HG03575 (cell line): ENCODE measurements around the gene RPAP3.

Source experiments
- ATAC-seq: cut with Tn5 transposase; IDR thresholded peaks from one replicate; pipeline ENCODE4 v1.9.1; 2021; ENCODE audit not compliant: unreplicated experiment, insufficient number of reproducible peaks, low FRiP score; ENCODE audit errors: extremely low read depth

RPAP3 gene

DNA sequence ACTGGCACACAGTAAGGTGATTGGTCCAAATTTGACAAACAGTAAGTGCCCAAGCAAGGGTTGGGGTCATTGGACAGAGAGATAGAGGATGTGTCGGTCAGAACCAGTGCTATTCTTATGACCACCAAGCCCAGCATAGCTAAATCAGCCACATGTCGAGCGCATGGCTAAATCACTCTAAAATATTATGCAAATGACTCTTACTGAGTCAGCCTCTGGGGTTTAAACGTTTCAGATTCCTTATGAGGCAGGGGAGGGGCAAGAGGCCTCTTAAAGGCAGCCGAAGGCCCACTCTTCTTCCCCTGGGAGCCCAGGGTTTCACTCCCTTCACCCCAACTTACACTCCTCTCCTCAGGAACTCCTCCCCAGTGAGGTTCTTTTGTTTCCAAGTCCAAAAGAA, 20.1 kb upstream of the RPAP3 start:
- peak; percentile 86 for ATAC-seq

DNA sequence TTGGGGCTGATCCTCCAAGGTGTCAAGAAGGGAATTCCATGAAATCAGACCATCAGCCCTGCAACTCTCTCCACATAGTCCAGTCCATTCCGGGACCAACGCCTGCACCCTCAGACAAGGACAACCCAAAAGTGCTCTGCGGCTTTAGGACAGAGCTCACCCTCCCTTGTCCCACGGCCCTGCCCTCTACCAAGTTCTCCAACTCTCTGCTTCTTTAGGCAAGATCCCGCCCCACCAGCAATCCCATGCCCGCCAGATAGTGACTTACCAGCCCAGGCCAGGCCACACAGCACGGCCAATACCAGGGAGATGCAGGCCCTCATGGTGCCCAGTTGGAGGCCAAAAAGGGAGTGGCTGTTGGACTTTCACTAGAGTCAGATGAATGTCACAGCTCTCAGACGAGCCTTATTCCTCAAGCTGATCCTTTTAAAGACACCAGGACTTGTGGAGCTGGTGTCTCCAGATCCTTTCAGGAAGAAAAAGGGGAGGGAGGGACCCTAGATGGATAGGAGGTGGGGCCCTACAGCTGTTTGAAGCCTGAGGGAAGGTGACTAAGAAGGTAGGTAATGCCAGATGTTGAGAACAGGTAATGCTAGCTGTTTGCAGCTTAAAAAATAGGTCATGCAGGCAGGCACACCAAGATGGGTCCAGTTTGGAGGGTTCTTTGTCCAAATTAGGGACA, 19.4 kb upstream of the RPAP3 start, which contains the start of gene ENDOU:
Gene ENDOU, minus strand, starts transcription at position 400 of the 682 bp plus-strand sequence. Its CDS starts 77 bp downstream, at position 323.
- ATAC-seq, result no peak

DNA sequence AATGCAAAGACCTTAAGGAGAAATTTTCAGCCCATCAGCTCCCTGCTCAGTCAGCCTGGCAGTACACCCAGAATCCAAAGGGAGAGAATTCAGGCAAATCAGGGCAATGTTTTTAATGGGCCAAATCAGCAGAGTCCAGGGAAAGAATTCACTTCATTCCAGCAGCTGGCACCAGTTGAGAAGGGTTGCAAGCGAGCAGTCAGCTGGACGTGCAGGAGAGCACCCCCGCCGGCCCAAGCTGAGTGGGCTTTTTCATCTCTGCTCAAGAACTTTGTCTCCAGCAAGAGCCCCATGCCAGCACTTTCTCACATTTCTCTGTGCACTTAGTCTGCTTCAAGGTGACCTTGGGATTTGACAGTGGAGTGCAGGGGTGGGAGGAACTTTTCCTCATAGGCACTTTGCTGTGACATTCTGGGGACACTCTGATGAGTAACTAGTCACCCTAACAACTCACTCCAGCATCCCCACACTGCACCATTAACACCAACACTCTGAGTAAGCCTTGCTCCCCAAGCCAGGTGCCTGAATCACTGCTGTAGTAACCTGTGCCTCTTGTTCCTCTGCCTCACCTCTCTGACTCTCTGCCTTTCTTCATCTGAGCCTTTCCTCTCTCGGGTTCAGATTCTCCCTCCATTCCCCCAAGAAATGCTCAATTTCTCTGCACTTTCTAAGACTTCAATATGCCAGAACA, 17.3 kb upstream of the RPAP3 start:
- ATAC-seq, result no peak

DNA sequence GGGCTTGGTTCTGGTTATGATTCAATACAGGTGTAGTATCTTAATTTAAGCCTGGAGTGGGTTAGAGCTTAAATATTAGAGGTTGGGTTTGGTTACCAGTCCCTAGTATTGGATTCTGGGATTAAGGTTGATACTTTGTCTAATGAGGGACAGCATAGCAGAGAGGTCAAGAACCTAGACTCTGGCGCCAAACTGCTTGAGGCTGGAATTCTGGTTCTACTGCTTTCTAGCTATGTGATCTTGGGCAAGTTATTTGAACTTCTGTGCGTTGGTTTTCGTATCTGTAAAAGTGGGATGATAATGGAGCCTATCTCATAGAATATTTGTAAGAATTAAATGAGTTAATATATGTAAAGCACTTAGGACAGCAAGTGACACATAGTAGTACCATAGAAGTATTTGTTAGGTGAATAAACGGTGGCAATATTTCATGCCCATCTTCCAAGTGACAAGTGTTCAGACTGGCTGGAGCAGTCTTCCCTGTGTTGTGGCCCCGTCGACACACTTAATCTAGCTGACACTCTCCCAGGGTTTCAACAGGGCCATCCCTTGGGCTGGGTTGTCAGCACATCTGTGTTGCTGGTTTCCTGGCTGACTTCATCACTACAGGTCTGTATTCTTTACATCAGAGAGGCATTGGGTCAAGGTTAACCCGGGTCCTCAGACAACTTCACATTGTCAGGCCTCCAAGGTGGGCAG, 16.5 kb upstream of the RPAP3 start:
- ATAC-seq, result no peak

DNA sequence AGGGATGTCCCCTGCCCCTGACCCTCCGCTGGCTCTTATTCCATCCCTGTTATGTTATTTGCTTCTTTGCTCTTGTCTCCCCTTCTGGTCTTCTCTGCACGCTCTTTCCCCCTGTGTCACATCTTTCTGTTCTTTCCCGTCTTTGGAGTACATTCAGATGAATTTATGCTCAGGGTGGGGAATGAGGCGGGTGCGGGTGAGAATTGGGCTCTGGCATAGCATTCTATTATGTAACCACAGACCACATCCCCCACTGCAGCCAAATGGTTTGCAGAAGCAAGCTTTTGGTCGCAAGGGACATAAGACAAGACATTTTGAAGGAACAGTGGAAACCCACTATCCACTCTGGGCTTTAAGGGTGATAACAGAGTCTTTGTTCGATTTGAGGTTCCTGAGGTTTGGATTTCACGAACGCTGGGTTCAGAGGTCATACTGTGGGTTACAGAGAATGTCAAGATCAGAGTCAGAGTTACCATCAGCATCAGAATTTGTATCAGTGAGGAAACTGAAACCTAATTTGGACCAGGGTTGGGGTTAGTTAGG, 15.7 kb upstream of the RPAP3 start:
- ATAC-seq, result no peak

DNA sequence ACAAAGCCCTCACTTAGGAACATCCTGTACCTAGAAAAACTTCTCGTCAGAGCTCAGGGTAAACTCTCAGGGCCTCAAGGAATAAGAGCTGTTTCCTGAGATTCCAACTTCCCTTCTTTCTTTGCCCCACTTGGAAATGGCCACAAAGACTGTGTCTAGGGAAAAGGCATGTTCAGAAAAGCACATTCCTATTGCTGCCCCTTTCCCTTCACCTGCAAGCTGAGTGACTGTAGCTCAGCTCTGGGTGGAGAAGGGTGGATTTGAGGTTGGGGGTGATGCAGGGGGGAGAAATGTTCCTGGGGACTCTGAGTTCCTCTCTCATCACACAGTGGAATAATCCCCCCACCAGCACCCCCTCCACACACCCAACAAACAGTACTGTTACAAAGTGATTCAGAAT, 12.7 kb upstream of the RPAP3 start:
- ATAC-seq, result no peak

DNA sequence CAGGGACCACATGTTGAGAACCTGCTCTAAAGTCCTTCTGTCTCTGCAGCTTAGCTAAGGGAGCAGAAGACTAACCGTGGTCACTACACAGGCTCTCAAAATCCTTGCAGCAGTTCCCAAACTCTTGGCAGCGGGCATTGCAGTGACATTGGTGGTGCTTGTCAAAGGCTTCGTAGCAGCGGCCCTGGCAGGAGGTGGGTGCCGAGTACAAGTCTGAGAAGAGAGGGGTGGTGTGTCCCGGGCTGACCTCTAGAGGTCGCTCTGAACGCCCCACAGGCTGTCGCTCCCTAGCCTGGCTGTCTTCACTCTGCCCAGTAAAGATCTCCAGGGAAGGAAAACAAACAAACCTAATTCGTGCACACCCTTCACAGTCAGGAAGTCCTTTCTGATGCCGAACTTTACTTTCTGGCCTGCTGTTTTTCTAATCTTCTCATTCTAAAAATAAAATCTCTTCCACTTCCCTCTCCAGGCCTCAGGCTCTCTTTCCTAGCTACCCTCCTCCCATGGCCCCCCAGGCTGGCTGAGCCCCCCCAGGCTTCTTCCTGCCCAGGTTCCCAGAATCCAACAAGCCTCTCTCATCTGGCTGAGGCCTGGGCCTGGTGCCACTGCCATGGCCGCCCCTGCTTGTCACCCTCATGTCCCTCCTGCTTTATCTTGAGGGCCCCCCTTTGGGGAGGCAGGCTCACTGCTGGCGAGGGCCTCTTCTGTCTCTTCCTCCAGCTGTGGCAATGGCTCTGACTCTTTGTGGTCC, 11.8 kb upstream of the RPAP3 start:
- no peak for ATAC-seq

DNA sequence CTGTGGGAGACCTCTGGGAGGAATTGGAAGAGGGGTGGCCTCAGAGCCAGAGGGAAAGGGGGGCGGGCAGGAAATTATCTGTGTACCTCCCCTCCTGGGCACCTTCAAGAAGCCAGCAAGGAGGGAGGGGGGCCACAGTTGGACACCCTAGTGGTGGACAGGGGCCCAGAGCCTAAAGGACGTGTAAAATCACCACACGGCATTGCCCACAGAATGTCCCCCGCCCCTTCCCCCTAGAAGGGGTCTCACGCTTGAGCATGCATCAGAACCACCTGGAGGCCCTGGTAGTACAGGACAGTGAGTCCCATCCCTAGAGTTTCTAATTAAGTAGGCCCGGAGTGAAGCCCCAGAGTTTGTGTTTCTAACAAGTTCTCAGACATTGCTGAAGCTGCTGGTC, 11.2 kb upstream of the RPAP3 start:
- no peak for ATAC-seq

DNA sequence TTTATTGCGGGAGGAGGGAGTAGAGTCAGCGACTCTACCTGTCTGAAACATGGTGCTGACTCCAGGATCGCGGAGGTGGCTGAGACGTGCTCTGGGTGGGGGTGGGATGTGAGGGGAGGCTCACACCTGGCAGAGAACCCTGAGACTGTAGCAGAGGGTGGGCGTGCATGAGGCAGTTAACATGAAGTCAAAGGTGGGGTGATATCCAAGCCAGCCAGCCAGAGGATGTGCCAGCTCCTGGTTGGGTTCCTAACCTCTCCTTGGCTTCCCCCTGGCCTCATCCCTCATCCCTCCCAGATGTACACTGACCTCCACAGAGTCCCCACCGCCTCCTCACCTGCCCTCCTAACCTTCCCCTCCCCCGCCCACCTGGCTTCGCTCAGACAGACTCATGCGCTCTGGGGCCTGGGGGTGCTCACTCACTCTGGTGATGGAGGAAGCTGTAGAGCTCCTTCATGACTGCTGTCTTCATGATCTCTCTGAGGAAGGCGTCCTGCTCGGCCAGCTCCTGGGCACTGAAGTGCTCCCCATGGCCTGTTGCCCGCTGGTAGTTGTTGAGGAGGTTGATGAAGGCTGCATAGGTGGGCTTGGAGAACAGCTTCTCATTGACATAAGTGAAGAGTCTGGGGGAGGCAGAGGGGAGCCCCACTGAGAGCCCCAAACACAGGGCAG, 10.2 kb upstream of the RPAP3 start:
- no peak for ATAC-seq

DNA sequence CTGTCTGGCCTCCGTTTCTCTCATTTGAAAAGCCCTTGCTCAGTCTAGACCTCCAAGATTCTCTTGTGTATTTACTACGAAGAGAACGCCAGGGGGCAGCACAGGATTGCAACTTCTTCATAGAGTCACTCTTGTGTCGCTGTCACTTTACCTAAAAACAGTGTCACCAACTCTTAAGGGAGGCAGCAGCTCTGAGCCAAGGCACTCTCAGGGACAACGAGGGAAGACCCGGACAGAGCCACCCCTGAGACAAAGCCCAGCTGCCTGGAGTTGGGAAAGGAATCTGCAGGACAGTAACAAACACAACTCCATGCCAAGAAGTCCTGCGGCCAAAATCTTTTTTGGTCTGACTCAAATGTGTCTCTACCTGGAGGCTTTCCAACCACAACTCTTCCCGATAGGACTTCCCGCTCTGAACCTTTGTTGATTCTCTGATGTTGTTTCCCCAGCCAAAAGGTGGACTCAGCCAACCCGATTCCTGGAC, 9.6 kb upstream of the RPAP3 start:
- peak; percentile 45 for ATAC-seq

DNA sequence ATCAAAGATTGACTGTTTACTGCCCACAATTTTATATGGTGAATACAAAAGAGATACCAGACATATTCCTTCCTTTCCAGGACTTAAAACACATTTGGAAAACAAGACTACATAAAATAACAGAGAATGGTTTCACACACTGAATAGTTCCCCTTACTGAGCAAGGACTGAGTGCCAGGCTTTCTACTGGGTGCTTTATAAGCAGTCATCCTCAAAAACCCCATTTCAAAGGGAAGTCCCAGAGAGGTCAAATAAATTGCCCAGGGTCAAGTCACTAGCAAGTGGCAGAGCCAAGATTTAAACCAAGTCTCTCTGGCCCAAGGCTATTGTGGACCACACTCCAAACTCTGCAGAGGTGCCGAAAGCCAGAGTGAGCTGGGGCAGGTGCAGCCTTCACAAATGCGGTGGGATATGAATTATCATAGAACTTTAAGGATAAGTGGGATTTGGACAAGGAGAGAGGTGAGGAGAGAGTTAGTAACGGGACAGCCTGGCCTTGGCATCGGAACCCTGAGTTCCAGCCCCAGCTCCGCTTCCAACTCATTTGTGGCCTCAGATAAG, 9.1 kb upstream of the RPAP3 start:
- no peak for ATAC-seq

DNA sequence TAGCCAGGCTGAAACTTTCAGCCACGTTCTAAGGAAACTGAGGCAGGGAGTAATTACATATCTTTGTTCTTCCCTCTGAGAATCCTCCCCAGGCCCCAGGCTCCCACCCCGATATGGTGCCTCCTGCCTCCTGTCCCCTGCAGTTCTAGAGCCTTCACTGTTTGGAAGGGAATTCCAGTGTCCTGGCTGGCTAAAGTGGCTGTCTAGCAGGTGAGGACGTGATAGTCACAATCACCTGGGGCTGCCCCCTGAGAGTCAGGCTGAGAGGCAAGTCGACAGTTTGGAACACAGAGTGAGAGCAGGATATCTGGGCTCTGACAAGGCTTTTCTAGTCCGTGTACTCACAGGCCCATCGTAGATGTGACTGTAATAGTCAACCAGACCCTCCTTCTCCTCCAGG, 6.3 kb upstream of the RPAP3 start:
- ATAC-seq, result no peak

DNA sequence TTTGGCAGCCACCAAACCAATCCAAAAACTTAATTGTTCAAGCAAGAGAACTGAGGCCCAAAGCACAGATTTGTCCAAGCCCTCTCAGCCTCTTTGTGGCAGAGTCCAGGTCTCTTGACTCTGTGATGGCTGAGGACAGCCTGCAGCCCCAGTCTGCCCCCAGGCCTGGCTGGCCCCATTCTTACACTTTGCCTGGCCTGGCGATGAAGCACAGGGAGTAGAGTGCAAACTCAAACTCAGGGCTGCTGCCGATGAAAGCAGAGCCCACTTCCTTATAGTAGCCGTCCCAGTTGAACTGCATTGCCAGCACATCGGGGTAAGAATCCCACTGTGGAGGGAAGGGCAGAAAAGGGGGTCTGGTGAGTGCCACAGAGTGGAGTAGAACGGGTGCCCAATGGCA, 5.6 kb upstream of the RPAP3 start:
- no peak for ATAC-seq

DNA sequence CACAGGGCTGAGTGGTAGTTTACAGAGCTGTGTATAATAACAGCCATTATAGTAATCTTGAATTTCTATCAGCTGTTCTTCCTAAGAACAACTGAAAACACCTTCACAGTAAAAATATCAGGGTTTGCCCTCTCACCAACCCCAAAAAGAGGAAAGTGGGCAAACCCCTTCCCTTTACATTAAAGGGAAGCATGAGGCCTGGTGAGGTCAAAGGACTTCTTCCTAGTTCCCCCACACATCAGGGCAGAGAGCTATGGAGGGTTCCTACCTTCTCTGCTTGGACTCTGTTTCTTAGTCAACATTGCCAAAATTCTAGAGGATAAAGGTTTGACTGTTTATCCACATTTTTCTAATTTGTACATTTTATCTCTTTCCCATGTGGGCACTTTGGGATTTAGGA, 4.4 kb upstream of the RPAP3 start:
- no peak for ATAC-seq

DNA sequence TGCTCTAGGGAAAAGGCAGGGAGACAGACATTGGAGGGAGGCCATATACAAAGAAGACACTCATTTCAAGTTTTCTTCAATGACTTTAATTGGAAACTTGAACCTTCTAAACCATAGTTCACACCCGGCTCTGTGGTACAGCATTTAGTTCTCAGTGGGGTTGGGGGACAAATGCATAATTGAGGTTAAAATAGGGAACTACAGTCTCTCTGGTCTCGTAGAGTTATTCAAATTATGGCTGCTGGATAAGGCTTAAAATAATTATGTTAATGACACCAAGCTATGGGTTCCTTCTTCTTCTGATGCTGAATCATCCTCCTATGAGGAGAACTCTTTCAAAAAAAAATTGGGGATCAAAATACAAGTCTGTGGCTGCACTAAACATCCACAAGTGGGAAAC, 3.8 kb upstream of the RPAP3 start:
- ATAC-seq, result no peak

DNA sequence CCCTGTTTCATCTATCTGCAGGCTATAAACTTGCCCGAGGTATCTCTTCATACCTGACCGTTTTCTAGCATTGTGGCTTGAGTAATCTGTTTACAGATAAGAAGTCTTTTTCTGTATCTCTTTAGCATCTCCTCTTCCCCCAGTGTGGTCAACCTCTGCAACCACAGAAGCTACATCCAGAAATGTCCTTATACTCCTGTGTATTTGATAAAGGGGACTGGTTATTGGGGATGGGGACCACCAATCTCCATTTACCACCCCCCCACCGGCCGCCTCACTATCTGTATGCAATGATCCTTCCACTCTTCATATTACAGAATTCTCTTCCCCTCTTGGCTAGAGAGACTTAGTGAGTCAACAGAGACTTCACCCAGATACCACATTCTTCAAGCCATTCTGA, 3.4 kb upstream of the RPAP3 start:
- no peak for ATAC-seq

DNA sequence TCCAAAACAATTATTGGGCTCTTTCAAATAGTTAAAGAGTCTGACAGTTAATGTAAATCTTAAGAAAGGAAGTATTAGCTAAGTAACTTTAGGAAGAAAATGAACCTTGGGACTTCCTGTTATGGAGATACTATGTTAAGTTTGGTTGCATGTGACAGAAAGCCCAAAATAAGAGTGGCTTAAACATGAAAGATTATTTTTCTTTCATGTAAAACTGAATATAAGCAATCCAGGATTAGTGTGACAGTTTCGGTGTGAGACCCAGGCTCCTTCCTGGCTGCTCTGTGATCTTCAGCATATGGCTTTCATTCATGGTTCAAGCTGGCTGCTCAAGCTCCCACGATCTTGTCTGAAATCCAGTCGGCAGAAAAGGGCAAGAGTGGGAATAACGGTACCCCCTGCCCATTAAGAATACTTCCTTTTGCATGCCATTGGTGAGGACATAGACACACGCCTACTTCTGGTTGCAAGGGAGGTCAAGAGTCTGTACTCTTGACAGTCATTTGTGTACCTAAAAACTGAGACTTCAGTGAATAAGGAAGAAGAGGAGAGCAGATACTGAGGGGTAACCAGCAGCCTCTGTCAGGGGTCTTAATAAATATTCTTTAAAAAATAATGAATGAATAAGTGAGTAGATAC, 2.2 kb upstream of the RPAP3 start:
- no peak for ATAC-seq

DNA sequence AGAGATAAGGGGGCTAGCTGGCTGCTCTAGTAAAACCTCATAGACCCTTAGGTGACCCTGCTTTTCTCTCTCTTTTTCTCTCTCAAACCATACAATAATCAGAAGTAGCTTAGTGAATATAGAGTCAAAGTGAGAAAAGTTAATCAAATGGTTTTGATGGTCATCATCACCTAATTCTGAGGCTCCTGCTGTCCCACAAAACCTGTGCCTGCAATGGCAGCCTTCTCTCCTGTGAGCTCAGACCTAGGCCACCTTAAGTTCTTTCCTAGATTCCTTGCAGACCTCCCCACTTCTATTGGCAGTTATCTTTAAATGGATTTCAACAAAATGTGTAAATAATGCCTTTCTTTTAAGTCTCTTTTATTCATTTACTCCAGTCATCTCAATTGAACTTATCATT, 1.5 kb upstream of the RPAP3 start:
- no peak for ATAC-seq
